Measurements from ENCODE around the gene DLG2. TPM values are rescaled to one million over a fixed set of nuclear protein-coding genes. Genes with fewer than 3 reads are reported as not detected.
A peak's percentile ranks its signal among the peaks of the same experiment; 100 is the strongest.

The DLG2 gene
- total RNA-seq, 1 experiment from 2014 or later, result 2.7 TPM

DNA sequence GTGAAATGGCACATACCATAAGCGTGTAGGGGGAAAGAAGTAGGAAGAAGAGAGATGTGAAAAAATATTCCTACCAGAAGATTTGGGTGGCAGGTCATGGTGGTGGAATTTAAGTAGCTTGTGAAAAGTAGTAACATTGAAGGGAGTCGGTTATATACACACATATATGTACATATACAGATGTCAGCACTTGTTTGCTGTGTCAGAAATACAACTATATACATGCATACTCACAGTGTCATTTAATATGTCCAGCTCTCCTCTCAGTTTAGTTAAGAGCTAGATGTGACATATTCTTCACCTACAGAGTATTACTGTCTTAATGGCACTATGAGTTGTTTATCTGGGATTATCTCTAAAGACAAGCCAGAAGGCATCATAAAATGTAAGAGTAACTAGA, 1353.6 kb downstream of the DLG2 start:
- H3K4me3 ChIP-seq (ENCODE audit: low read length), result no peak overlapping the region
- H3K27ac ChIP-seq (ENCODE audit: low read length), result no peak overlapping the region
- no peak overlapping the region for H3K4me2 ChIP-seq (ENCODE audit: low read depth, low read length, poor library complexity, severe bottlenecking)
- DNase-seq, result no peak
- no peaks in the 10 kb centered on the region for H3K4me1 ChIP-seq (ENCODE audit: low read length)
- H3K9me2 ChIP-seq (replicated peaks; ENCODE audit: insufficient read depth, low read length), result no peaks in the 10 kb centered on the region
- H3K27me3 ChIP-seq (ENCODE audit: low read length), result no peaks in the 10 kb centered on the region
- H3K36me3 ChIP-seq (ENCODE audit: insufficient read depth, low read length), result no peaks in the 10 kb centered on the region
- H4K20me1 ChIP-seq (ENCODE audit: insufficient read depth, low read depth, low read length), result no peaks in the 10 kb centered on the region
- H3K9ac ChIP-seq (ENCODE audit: low read length), result no peak overlapping the region
- no peaks in the 10 kb centered on the region for H3K9me3 ChIP-seq (ENCODE audit: low read length)
- H3K79me2 ChIP-seq (ENCODE audit: low read length), result no peaks in the 10 kb centered on the region
- H2AFZ ChIP-seq (ENCODE audit: low read length), result no peak overlapping the region

DNA sequence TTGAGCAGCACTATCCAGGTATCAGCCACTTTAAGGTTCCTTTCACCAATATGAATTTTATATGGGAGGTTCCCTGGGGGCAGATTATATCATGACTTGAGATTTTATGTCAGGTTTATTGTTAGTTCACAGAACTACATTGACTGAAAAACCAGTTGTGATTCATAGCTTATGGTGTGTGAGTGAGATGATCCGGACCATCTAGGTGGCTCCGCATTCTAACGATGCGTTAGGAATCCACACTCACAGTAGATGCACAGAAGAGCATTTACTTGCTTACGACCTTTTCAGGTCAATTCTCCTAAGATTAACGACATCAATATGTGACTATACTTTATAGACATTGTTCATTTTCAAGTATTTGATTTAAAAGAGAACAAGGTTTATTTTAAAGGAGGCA, 1356.7 kb downstream of the DLG2 start:
- Histone ChIP-seq H3K36me3 (ENCODE audit: insufficient read depth, low read length) (no peaks in the 10 kb centered on the region), H3K79me2 (ENCODE audit: low read length) (no peaks in the 10 kb centered on the region), H3K9me3 (ENCODE audit: low read length) (no peaks in the 10 kb centered on the region), H2AFZ (ENCODE audit: low read length) (no peak overlapping the region), H3K4me1 (ENCODE audit: low read length) (no peaks in the 10 kb centered on the region), H3K4me3 (ENCODE audit: low read length) (no peak overlapping the region), H3K27ac (ENCODE audit: low read length) (no peak overlapping the region), H3K9ac (ENCODE audit: low read length) (no peak overlapping the region), H3K9me2 (replicated peaks; ENCODE audit: insufficient read depth, low read length) (no peaks in the 10 kb centered on the region), H4K20me1 (ENCODE audit: insufficient read depth, low read depth, low read length) (no peaks in the 10 kb centered on the region), H3K4me2 (ENCODE audit: low read depth, low read length, poor library complexity, severe bottlenecking) (no peak overlapping the region), H3K27me3 (ENCODE audit: low read length) (no peaks in the 10 kb centered on the region)
- DNase-seq, result no peak

DNA sequence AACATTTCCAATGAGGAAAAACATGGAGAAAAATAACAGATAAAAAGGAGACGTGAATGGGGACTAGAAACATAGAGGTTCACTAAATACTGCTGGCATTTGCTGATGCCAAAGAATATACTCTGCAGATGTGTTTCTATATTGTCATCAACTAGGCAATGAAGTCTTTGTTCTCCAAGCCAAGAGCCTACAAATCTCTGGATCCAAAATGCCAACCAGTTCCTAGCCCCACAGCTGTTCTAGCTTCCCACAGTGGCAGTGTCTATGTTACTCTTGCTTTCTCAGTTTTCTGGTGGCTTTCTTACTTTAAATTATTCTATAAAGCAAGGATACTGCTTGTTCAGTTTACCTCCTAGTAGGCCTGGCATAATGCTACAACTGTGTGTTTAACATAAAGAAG, 1363.1 kb downstream of the DLG2 start:
- no peak for DNase-seq
- no peaks in the 10 kb centered on the region for H3K4me1 ChIP-seq (ENCODE audit: low read length)
- no peaks in the 10 kb centered on the region for H3K36me3 ChIP-seq (ENCODE audit: insufficient read depth, low read length)
- no peaks in the 10 kb centered on the region for H3K27me3 ChIP-seq (ENCODE audit: low read length)
- no peak overlapping the region for H3K4me3 ChIP-seq (ENCODE audit: low read length)
- no peaks in the 10 kb centered on the region for H3K9me3 ChIP-seq (ENCODE audit: low read length)
- no peak overlapping the region for H3K27ac ChIP-seq (ENCODE audit: low read length)
- no peak overlapping the region for H2AFZ ChIP-seq (ENCODE audit: low read length)
- H4K20me1 ChIP-seq (ENCODE audit: insufficient read depth, low read depth, low read length), result no peaks in the 10 kb centered on the region
- H3K79me2 ChIP-seq (ENCODE audit: low read length), result no peaks in the 10 kb centered on the region
- H3K9ac ChIP-seq (ENCODE audit: low read length), result no peak overlapping the region
- H3K4me2 ChIP-seq (ENCODE audit: low read depth, low read length, poor library complexity, severe bottlenecking), result no peak overlapping the region
- H3K9me2 ChIP-seq (replicated peaks; ENCODE audit: insufficient read depth, low read length), result no peaks in the 10 kb centered on the region

DNA sequence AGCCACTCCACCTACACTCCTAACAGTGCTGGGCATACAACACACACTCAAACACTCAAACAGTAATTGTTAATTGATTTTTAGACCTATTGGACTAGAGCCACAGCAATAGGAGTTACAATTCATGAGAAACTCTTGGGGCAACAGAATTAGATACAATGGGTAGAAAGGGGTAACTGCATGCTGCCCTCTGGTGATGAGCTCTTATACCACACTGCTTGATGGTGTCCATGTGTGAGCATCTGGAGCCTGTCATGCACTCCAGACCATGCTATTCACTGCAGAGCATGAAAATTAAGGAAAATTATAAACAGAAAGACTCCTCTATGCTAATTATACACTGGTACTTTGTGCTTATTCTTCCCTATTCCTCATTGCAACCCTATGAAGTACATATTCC, 1365.4 kb downstream of the DLG2 start:
- H3K9ac ChIP-seq (ENCODE audit: low read length), result no peak overlapping the region
- H3K9me3 ChIP-seq (ENCODE audit: low read length), result no peaks in the 10 kb centered on the region
- no peaks in the 10 kb centered on the region for H3K9me2 ChIP-seq (replicated peaks; ENCODE audit: insufficient read depth, low read length)
- no peaks in the 10 kb centered on the region for H3K36me3 ChIP-seq (ENCODE audit: insufficient read depth, low read length)
- no peaks in the 10 kb centered on the region for H3K79me2 ChIP-seq (ENCODE audit: low read length)
- peak; percentile 67 for DNase-seq
- H3K27ac ChIP-seq (ENCODE audit: low read length), result no peak overlapping the region
- no peaks in the 10 kb centered on the region for H3K27me3 ChIP-seq (ENCODE audit: low read length)
- no peak overlapping the region for H2AFZ ChIP-seq (ENCODE audit: low read length)
- no peaks in the 10 kb centered on the region for H4K20me1 ChIP-seq (ENCODE audit: insufficient read depth, low read depth, low read length)
- no peak overlapping the region for H3K4me3 ChIP-seq (ENCODE audit: low read length)
- H3K4me1 ChIP-seq (ENCODE audit: low read length), result no peaks in the 10 kb centered on the region
- H3K4me2 ChIP-seq (ENCODE audit: low read depth, low read length, poor library complexity, severe bottlenecking), result no peak overlapping the region

DNA sequence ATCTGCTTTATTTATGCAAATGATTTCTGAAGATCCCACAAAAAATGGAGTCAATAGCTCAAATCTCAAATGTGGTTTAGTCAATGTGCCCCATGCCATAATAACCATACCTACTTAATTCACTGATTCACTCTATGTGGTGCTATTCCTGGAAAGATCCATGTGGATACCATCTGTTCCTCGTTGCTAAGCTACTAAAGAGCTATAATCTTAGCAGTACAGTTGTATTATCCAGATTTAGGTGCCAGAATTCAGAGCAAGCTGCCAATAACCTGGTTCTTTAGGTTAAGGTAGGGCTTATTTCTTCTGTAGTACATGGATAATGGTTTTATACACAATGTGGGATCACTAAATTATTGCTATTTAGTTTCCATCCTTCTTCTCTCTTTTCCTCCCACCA, 1366.3 kb downstream of the DLG2 start:
- Histone ChIP-seq H4K20me1 (ENCODE audit: insufficient read depth, low read depth, low read length) (no peaks in the 10 kb centered on the region), H3K9me3 (ENCODE audit: low read length) (no peaks in the 10 kb centered on the region), H2AFZ (ENCODE audit: low read length) (no peak overlapping the region), H3K79me2 (ENCODE audit: low read length) (no peaks in the 10 kb centered on the region), H3K4me1 (ENCODE audit: low read length) (no peaks in the 10 kb centered on the region), H3K9ac (ENCODE audit: low read length) (no peak overlapping the region), H3K4me2 (ENCODE audit: low read depth, low read length, poor library complexity, severe bottlenecking) (no peak overlapping the region), H3K27ac (ENCODE audit: low read length) (no peak overlapping the region), H3K9me2 (replicated peaks; ENCODE audit: insufficient read depth, low read length) (no peaks in the 10 kb centered on the region), H3K27me3 (ENCODE audit: low read length) (no peaks in the 10 kb centered on the region), H3K36me3 (ENCODE audit: insufficient read depth, low read length) (no peaks in the 10 kb centered on the region), H3K4me3 (ENCODE audit: low read length) (no peak overlapping the region)
- DNase-seq, result no peak

DNA sequence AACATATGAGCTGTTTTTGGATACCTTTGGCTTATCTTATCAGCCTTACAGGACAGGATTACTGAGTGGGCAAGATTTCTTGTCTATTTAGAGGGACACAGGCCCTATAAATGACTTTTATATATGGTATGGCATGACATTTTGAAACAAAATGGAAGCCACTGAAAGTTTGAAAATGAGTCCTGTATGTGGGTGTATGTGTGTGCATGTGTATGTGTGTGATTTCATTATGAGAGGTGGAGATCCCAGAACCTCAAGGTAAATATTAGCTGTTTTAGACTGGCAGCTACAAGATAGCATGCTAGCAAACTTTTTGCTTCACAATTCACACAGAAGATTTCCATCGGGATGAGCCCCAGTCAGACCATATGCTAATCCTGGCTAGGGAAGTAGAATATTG, 1370.5 kb downstream of the DLG2 start:
- no peak for DNase-seq
- no peak overlapping the region for H2AFZ ChIP-seq (ENCODE audit: low read length)
- no peak overlapping the region for H3K9ac ChIP-seq (ENCODE audit: low read length)
- H3K4me1 ChIP-seq (ENCODE audit: low read length), result no peaks in the 10 kb centered on the region
- no peak overlapping the region for H3K4me3 ChIP-seq (ENCODE audit: low read length)
- no peaks in the 10 kb centered on the region for H3K79me2 ChIP-seq (ENCODE audit: low read length)
- no peaks in the 10 kb centered on the region; the same call in 1 of the 2 replicates for H3K9me2 ChIP-seq (replicated peaks; ENCODE audit: insufficient read depth, low read length)
- no peak overlapping the region for H3K27ac ChIP-seq (ENCODE audit: low read length)
- H3K4me2 ChIP-seq (ENCODE audit: low read depth, low read length, poor library complexity, severe bottlenecking), result no peak overlapping the region
- H3K9me3 ChIP-seq (ENCODE audit: low read length), result no peaks in the 10 kb centered on the region
- no peaks in the 10 kb centered on the region for H3K36me3 ChIP-seq (ENCODE audit: insufficient read depth, low read length)
- H4K20me1 ChIP-seq (ENCODE audit: insufficient read depth, low read depth, low read length), result no peaks in the 10 kb centered on the region
- no peaks in the 10 kb centered on the region for H3K27me3 ChIP-seq (ENCODE audit: low read length)

DNA sequence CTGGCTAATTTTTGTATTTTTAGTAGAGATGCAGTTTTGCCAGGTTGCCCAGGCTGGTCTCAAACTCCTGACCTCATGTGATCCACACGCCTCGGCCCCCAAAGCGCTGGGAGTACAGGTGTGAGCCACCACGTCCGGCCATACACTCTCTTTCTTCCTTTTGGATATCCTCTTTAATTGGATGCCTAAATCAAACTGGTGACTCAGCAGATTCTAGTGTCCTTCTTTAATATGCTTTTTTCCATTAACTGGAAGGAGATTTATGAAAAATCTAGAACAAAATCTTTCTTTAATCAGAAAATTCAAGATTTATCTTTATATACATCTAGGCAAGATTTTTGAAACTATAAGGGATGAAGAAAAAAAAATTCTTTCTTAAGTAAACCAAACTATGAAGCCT, 1371.7 kb downstream of the DLG2 start:
- H3K4me1 ChIP-seq (ENCODE audit: low read length), result no peaks in the 10 kb centered on the region
- no peaks in the 10 kb centered on the region for H3K9me3 ChIP-seq (ENCODE audit: low read length)
- H3K4me3 ChIP-seq (ENCODE audit: low read length), result no peak overlapping the region
- no peak overlapping the region for H3K4me2 ChIP-seq (ENCODE audit: low read depth, low read length, poor library complexity, severe bottlenecking)
- H3K9me2 ChIP-seq (replicated peaks; ENCODE audit: insufficient read depth, low read length), result no peaks in the 10 kb centered on the region; the same call in 1 of the 2 replicates
- no peaks in the 10 kb centered on the region for H3K36me3 ChIP-seq (ENCODE audit: insufficient read depth, low read length)
- H3K27ac ChIP-seq (ENCODE audit: low read length), result no peak overlapping the region
- no peaks in the 10 kb centered on the region for H3K79me2 ChIP-seq (ENCODE audit: low read length)
- no peaks in the 10 kb centered on the region for H4K20me1 ChIP-seq (ENCODE audit: insufficient read depth, low read depth, low read length)
- DNase-seq, result no peak
- H3K9ac ChIP-seq (ENCODE audit: low read length), result no peak overlapping the region
- no peaks in the 10 kb centered on the region for H3K27me3 ChIP-seq (ENCODE audit: low read length)
- no peak overlapping the region for H2AFZ ChIP-seq (ENCODE audit: low read length)

DNA sequence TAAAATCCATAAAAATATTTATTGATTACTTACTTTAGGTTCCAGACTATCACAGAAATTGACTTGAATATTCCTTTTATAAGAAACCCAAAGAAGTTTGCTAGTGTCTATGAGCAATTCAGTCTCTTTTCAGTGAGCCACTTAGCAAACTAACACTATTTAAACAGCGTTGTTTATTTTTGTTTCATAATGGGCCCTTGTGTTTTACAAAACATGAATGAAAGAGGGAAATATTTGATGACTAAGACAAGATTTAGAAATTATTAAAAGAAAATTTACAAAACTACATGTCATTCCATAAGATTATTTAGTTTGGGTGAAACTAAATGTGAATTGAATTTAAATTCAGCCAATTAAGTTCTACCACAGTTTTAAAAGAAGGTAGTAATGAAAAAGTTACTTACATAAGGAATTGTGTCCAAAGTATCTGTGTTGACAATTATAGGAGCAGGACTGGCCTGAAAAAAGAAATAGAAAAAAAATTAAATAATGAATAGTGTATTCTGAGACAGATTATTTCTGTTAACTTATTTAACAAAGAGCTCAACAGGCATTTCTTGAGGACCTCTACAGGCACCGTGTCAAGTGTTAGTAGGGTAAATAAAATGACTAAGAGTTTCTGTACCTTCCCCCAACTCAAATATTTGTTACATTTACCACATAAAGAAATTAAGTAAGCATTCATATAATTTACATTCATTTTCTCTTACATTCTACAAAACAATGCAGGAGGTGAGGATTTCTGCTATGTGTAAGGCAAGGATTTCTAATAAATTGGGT, 1376.1 kb downstream of the DLG2 start:
- Histone ChIP-seq H3K4me2 (ENCODE audit: low read depth, low read length, poor library complexity, severe bottlenecking) (no peak overlapping the region), H3K4me3 (ENCODE audit: low read length) (no peak overlapping the region), H2AFZ (ENCODE audit: low read length) (no peak overlapping the region), H3K4me1 (ENCODE audit: low read length) (no peaks in the 10 kb centered on the region), H4K20me1 (ENCODE audit: insufficient read depth, low read depth, low read length) (no peaks in the 10 kb centered on the region), H3K27me3 (ENCODE audit: low read length) (no peaks in the 10 kb centered on the region), H3K36me3 (ENCODE audit: insufficient read depth, low read length) (no peaks in the 10 kb centered on the region), H3K9me2 (replicated peaks; ENCODE audit: insufficient read depth, low read length) (no peaks in the 10 kb centered on the region; the same call in 1 of the 2 replicates), H3K9ac (ENCODE audit: low read length) (no peak overlapping the region), H3K9me3 (ENCODE audit: low read length) (no peaks in the 10 kb centered on the region), H3K27ac (ENCODE audit: low read length) (no peak overlapping the region), H3K79me2 (ENCODE audit: low read length) (no peaks in the 10 kb centered on the region)
- no peak for DNase-seq

Measured in Karpas-422 (cell line).